ENCODE data around the gene GPRIN1.

Gene GPRIN1

GRCh38 chr5:176643491-176644219, 33.7 kb upstream of the GPRIN1 start:
- no peak for DNase-seq (ENCODE audit: low read depth)

- DNase-seq (ENCODE audit: low read depth), result no peak
Observed at GRCh38 chr5:176642675-176643490, 32.9 kb upstream of the GPRIN1 start.

GRCh38 chr5:176640616-176641015, 30.7 kb upstream of the GPRIN1 start:
- DNase-seq (ENCODE audit: low read depth), result no peak

DNA sequence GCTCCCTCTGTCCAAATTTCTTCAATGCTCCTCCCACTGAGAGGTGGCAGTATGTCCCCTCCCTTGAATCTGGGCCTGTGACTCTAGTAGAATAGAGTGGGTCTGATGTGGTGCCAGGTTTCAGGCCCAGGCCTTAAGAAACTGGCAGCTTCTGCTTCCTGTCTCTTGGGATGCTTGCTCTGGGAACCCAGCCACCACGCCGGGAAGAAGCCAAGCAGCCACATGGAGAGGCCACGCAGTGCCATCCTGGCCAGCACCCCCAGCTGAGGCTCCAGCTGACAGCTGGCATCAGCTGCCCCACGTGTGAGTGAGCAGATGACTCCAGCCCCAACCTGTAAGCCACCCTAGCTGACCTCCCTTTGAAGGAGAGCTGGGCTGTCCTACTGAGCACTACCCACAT, 30.0 kb upstream of the GPRIN1 start:
- DNase-seq (ENCODE audit: low read depth), result peak; percentile 9

- no peak for DNase-seq (ENCODE audit: low read depth)
Observed at GRCh38 chr5:176639208-176639607, 29.3 kb upstream of the GPRIN1 start.

DNA sequence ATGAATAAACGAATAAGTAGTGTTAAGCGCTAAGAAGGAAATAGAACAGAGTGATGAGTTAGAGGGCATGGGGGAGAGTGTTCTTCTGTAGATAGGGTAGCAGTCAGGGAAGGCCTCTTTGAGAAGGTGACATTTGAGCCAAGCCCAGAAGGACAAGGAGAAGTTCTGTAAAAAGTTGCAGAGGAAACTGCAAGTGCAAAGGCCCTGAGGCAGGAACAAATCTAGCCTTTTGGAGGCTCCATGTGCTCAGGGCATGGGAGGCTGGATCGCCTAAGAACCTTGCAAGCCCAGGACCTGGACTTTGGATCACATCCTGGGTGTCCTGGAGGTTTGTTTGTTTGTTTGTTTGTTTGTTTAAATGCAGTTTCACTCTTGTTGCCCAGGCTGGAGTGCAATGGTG, 28.5 kb upstream of the GPRIN1 start:
- no peak for DNase-seq (ENCODE audit: low read depth)

DNA sequence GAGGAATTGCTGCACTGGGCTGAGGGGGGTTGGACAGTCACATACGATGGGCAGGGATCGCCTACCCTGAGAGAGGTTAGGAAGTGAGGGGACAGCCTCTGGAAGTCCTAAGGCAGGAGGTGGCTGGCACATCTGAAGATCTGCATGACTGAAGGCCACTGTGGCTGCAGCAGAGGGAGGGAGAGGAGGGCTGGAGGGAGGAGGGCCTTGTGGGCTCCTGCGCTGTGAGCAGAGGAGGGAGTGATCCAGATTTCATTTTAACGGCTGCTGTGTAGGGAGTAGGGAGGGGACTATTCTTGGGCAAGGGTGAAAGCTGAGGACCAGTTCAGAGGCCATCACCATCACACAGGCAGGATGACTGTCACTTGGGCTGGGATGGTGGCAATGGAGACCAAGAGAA, 27.6 kb upstream of the GPRIN1 start:
- no peak for DNase-seq (ENCODE audit: low read depth)

- peak; percentile 29 for DNase-seq (ENCODE audit: low read depth)
Observed at GRCh38 chr5:176636426-176636825, 26.5 kb upstream of the GPRIN1 start.

- DNase-seq (ENCODE audit: low read depth), result no peak
Observed at GRCh38 chr5:176633598-176633997, 23.6 kb upstream of the GPRIN1 start.

GRCh38 chr5:176632745-176633144, 22.8 kb upstream of the GPRIN1 start:
- DNase-seq (ENCODE audit: low read depth), result no peak

- DNase-seq (ENCODE audit: low read depth), result no peak
Observed at GRCh38 chr5:176631383-176632200, 21.6 kb upstream of the GPRIN1 start.

DNA sequence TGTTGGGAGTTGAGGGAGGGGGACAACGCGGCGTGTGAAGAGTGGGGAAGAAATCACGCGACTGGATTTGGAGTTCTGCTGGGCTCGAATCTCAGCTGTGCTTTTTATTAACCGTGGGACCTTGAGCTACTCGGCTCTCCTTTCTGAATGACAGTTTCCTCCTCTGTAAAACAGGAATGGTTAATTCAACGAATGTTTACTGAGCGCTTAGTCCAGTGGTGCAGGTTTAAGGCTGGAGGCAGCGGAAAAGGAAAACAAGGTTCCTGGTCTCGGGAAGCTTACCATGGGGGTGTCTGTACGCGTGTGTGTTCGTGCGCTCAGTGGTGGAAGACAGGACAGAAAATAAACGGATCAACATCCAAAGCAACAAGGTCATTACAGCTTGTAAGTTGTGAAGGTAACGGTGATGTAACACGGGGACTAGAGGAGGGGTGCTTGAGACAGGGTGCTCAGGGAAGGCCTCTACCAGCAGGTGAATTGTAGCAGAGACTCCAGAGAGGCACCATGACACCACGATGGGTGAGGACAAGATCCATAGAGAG, 20.8 kb upstream of the GPRIN1 start:
- DNase-seq (ENCODE audit: low read depth), result no peak

GRCh38 chr5:176629853-176630680, 20.1 kb upstream of the GPRIN1 start, which contains the start of the genes EIF4E1B and SNCB:
TSS of gene EIF4E1B (plus strand) at chr5:176630675. CDS start at chr5:176642788, 12,113 bp downstream.
TSS of gene SNCB (minus strand) at chr5:176630534. CDS start at chr5:176629654, 880 bp downstream.
- peak; percentile 47 for DNase-seq (ENCODE audit: low read depth)

DNA sequence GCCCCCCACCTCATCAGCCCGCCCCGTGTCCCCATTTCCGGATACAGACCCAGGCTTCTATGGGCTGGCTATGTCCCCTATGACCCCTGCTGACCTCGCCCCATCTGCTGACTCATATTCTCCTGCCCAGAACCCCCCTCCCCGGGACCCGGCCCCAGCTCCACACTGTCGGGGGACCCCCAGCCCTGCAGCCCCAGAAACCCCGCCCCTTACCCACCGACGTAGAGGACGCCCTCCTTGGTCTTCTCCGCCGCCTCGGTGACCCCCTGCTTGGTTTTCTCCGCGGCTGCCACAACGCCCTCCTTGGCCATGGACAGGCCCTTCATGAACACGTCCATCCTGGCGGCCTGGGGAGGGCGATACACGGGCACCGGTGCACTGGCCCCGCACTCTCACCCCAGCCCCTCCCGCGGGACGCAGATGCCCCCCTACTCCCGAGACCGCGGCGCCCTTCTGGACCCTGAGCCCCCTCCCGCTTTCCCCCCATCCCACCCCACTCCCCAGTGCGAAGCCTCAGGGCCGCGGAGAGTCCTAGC, 19.4 kb upstream of the GPRIN1 start:
- DNase-seq (ENCODE audit: low read depth), result no peak

GRCh38 chr5:176628406-176629228, 18.7 kb upstream of the GPRIN1 start:
- no peak for DNase-seq (ENCODE audit: low read depth)

GRCh38 chr5:176627582-176627981, 17.6 kb upstream of the GPRIN1 start:
- no peak for DNase-seq (ENCODE audit: low read depth)

GRCh38 chr5:176626876-176627236, 16.9 kb upstream of the GPRIN1 start:
- no peak for DNase-seq (ENCODE audit: low read depth)

GRCh38 chr5:176625966-176626875, 16.3 kb upstream of the GPRIN1 start:
- no peak for DNase-seq (ENCODE audit: low read depth)

- no peak for DNase-seq (ENCODE audit: low read depth)
Observed at GRCh38 chr5:176625512-176625911, 15.6 kb upstream of the GPRIN1 start.

All from EH (cell line).